Measurements from ENCODE around the gene MAST1.
"Not testable (repeated sequence)": the region's sequence is repeated elsewhere in the genome, so short reads cannot be mapped to it uniquely, and the experiment has no call there.

MAST1 gene

GRCh38 chr19:12838182-12838885, at the start of gene MAST1:
Gene MAST1 (plus strand): TSS chr19:12838515. CDS start chr19:12838573, 58 bp downstream.
- peak in 1 of 2 donors; percentile 58 for DNase-seq

- DNase-seq, result peak in 1 of 2 donors; percentile 37
Observed at GRCh38 chr19:12788682-12789097, 49.6 kb upstream of the MAST1 start.

GRCh38 chr19:12789098-12789903, 49.0 kb upstream of the MAST1 start:
- DNase-seq, result peak in 1 of 2 donors; percentile 28

GRCh38 chr19:12789904-12790619, 48.3 kb upstream of the MAST1 start:
- DNase-seq, result peak; percentile 91 to 95

GRCh38 chr19:12790628-12791344, 47.5 kb upstream of the MAST1 start:
- DNase-seq, result no peak

GRCh38 chr19:12791345-12792050, 46.8 kb upstream of the MAST1 start, which contains the start of gene JUNB:
Gene JUNB (plus strand): TSS chr19:12791486. CDS start chr19:12791772, 286 bp downstream.
- peak; percentile 95 to 97 for DNase-seq

GRCh38 chr19:12792051-12792852, 46.1 kb upstream of the MAST1 start:
- peak; percentile 60 to 69 for DNase-seq

GRCh38 chr19:12792853-12793289, 45.4 kb upstream of the MAST1 start:
- no peak for DNase-seq

- DNase-seq, result peak; percentile 91 to 93
Observed at GRCh38 chr19:12793290-12794195, 44.8 kb upstream of the MAST1 start.

GRCh38 chr19:12794196-12794941, 43.9 kb upstream of the MAST1 start:
- no peak for DNase-seq

GRCh38 chr19:12794971-12795381, 43.3 kb upstream of the MAST1 start:
- DNase-seq, result no peak

- peak; percentile 70 to 76 for DNase-seq
Observed at GRCh38 chr19:12796146-12797071, 41.9 kb upstream of the MAST1 start.

- no peak for DNase-seq
Observed at GRCh38 chr19:12797141-12797587, 41.2 kb upstream of the MAST1 start.

- not testable (repeated sequence) for DNase-seq
Observed at GRCh38 chr19:12797607-12798006, 40.7 kb upstream of the MAST1 start.

GRCh38 chr19:12799742-12800465, 38.4 kb upstream of the MAST1 start:
- no peak for DNase-seq

GRCh38 chr19:12800466-12800770, 37.9 kb upstream of the MAST1 start:
- DNase-seq, result no peak

- no peak for DNase-seq
Observed at GRCh38 chr19:12800923-12801465, 37.3 kb upstream of the MAST1 start.

All from stimulated activated CD4-positive, alpha-beta T cell treated with anti-CD3 and anti-CD28 coated beads, Interleukin-2, amount 100 ng/mL, for 48 hours (primary cell).